Prostate gland (tissue), 2 donors: ENCODE data around the gene LURAP1L. TPM values are rescaled to one million over a fixed set of nuclear protein-coding genes. Genes with fewer than 3 reads are reported as not detected.

Experiments used
- DNase-seq: peaks from one replicate; pipeline ENCODE4 v3.0.0-alpha.2; 2019; ENCODE audit warnings: low spot score
- H3K27ac ChIP-seq, 2 donors: fragments of 200-600 bp; sonication (generic); 2 replicates each; pipeline ENCODE4 v1.5.1; 2017 to 2019
- H3K27me3 ChIP-seq: fragments of 200-600 bp; sonication (generic); replicated peaks from 2 replicates; pipeline ENCODE4 v1.5.1; 2019; ENCODE audit not compliant: insufficient read depth
- H3K36me3 ChIP-seq, 2 donors: fragments of 200-600 bp; sonication (generic); 1 replicate in 1 of 2; 2 replicates in 1 of 2; pipeline versions ENCODE4 v1.5.1 to v1.8.1; 2017 to 2019
- H3K4me1 ChIP-seq: fragments of 200-600 bp; sonication (generic); replicated peaks from 2 replicates; pipeline ENCODE4 v1.5.1; 2019
- H3K4me3 ChIP-seq, 2 donors: fragments of 200-600 bp; sonication (generic); 2 replicates each; pipeline ENCODE4 v1.5.1; 2017 to 2019
- H3K9me3 ChIP-seq: fragments of 200-600 bp; sonication (generic); 2 replicates; pipeline ENCODE4 v1.5.1; 2017
- POLR2A ChIP-seq: fragments of 450-650 bp; IDR thresholded peaks from one replicate; pipeline ENCODE4 v1.6.1; 2016; ENCODE audit warnings: antibody characterized with exemption, mild to moderate bottlenecking
- POLR2AphosphoS5 ChIP-seq: sonication (generic); formaldehyde crosslinking; IDR thresholded peaks from one replicate; pipeline ENCODE4 v1.6.1; 2017; ENCODE audit warnings: antibody characterized with exemption
- WGBS: methylation state at CpG from one replicate; pipeline ENCODE4 v1.1.5; 2018; 5-methylcytosine and 5-hydroxymethylcytosine counted together
- intact Hi-C: fragments of 100-400 bp; cut with DNase I; formaldehyde crosslinking; loops from one replicate; pipeline ENCODE4 v1.14.2; 2022
- total RNA-seq, 2 donors: library from RNA; depleted of rRNA; stranded (reverse); fragments of >200 nt; gene quantifications; one replicate each; pipeline ENCODE4 v1.1.0, GENCODE V29; 2016
- TF ChIP-seq, protein P1 (sequence below), 4 experiments: fragments of 200-600 bp in 2 of 4; fragments of 450-650 bp in 2 of 4; sonication (generic) in 2 of 4; IDR thresholded peaks; 1 replicate in 3 of 4; 2 replicates in 1 of 4; pipeline ENCODE4 v1.5.1; 2016 to 2019; ENCODE audit warnings: antibody characterized with exemption in 4 of 4, mild to moderate bottlenecking in 2 of 4, moderate library complexity in 2 of 4

LURAP1L gene
- total RNA-seq, 2 donors from 2014 or later = 2.7 to 8.8 TPM

DNA sequence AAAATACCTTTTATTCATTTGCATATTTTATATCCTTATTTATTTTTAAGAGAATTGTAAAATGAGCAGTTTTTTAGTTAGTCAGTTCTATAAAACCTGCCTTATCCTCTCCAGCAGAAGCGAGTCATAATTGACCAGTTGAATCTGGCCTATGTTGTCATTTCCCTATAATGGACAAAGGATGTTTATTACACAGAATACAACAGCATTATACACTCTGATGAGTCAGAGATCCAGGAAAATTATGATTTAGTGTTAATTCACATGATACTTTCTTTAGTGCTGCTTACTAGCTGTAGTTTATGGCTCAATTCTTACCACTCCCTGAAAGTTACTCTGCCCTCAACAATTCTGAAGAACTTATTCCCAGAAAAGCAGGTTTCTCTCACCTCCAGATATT is 26.8 kb upstream of the LURAP1L start:
- no peak for DNase-seq
- Histone ChIP-seq H3K27me3 (no peaks in the 10 kb centered on the region), H3K27ac (no peak overlapping the region), H3K4me3 (no peak overlapping the region), H3K9me3 (no peaks in the 10 kb centered on the region), H3K4me1 (no peaks in the 10 kb centered on the region), H3K36me3 (no peaks in the 10 kb centered on the region)
- WGBS = 86% methylated on average over 1 of the region's 1 CpG
- TF ChIP-seq POLR2AphosphoS5 (no peak), POLR2A (no peak)
- TF ChIP-seq, protein P1, sequence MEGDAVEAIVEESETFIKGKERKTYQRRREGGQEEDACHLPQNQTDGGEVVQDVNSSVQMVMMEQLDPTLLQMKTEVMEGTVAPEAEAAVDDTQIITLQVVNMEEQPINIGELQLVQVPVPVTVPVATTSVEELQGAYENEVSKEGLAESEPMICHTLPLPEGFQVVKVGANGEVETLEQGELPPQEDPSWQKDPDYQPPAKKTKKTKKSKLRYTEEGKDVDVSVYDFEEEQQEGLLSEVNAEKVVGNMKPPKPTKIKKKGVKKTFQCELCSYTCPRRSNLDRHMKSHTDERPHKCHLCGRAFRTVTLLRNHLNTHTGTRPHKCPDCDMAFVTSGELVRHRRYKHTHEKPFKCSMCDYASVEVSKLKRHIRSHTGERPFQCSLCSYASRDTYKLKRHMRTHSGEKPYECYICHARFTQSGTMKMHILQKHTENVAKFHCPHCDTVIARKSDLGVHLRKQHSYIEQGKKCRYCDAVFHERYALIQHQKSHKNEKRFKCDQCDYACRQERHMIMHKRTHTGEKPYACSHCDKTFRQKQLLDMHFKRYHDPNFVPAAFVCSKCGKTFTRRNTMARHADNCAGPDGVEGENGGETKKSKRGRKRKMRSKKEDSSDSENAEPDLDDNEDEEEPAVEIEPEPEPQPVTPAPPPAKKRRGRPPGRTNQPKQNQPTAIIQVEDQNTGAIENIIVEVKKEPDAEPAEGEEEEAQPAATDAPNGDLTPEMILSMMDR (IDR thresholded peaks at IDR 0.05) = no peak
- intact Hi-C loops = no loop called here

DNA sequence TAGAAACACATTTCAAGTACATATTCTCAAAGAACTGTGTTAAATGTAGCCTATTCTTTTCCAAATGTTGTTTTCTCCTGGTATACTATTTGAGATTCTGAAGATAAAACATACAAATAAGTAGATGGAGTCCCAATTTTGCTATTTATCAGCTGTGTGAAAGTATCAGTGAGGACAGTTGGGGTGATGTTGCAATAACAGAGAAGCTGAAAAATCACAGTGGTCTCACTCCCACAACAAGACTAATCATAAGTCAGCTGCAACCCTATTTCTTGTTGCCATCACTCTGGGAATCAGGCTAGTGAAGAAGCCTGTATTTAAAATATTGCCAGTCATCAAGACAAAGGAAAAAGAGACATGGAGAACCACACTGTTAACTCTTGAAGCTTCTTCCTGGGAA is 25.9 kb upstream of the LURAP1L start:
- no peaks in the 10 kb centered on the region for H3K4me1 ChIP-seq
- DNase-seq = no peak
- intact Hi-C loops = no loop called here
- no peak overlapping the region for H3K27ac ChIP-seq
- no peaks in the 10 kb centered on the region for H3K36me3 ChIP-seq
- no peaks in the 10 kb centered on the region for H3K27me3 ChIP-seq
- H3K9me3 ChIP-seq = no peaks in the 10 kb centered on the region
- TF ChIP-seq POLR2AphosphoS5 (no peak), POLR2A (no peak)
- TF ChIP-seq, protein P1 (IDR thresholded peaks at IDR 0.05) = no peak
- no peak overlapping the region for H3K4me3 ChIP-seq

DNA sequence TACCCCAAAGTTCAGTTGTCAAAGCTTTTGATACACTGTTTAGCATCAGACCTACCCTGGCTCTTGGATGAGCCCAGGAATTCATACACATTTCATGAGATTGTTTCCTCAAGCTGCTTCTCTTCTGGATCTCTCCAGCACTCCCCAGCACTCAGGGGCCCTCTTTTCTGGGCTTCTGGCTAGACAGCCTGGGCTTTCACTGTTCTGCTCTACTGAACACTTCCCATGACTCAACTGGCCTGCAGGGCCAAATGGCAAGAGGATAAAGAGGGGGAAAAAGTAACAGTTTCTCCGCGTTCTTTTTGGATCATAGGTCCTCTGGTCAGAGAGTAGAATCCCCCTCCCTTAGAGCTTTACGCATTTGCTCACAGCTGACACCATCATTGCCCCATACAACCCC is 20.9 kb upstream of the LURAP1L start:
- H3K4me3 ChIP-seq = no peak overlapping the region
- H3K36me3 ChIP-seq = no peaks in the 10 kb centered on the region
- TF ChIP-seq, protein P1 (IDR thresholded peaks at IDR 0.05) = no peak
- TF ChIP-seq POLR2AphosphoS5 (no peak), POLR2A (no peak)
- no peaks in the 10 kb centered on the region for H3K4me1 ChIP-seq
- 85% methylated on average over 3 of the region's 3 CpGs for WGBS
- no peaks in the 10 kb centered on the region for H3K9me3 ChIP-seq
- no peaks in the 10 kb centered on the region for H3K27me3 ChIP-seq
- intact Hi-C loops = no loop called here
- no peak for DNase-seq
- no peak overlapping the region for H3K27ac ChIP-seq

DNA sequence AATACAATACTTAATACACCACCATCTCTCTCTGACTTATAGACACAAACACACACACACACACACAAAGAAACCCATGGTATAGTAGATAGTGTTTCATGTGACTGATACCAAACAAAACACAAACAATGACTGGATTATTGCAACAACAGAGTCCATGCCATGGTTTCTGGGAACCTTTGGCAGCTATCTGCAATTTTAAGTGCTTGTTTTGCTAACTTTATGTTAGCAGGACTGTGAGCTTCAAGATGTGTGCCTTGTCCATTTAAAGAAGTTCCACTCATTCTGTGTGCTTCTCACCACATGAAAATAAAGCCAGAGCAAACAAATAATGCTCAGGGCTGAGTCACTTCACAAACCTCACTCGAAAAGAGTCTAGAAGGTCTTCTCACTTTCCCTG is 15.1 kb upstream of the LURAP1L start:
- no peak overlapping the region for H3K4me3 ChIP-seq
- H3K36me3 ChIP-seq = no peaks in the 10 kb centered on the region
- no peak for DNase-seq
- H3K27me3 ChIP-seq = no peaks in the 10 kb centered on the region
- H3K4me1 ChIP-seq = no peaks in the 10 kb centered on the region
- intact Hi-C loops = no loop called here
- H3K27ac ChIP-seq = no peak overlapping the region
- 36% methylated on average over 1 of the region's 1 CpG for WGBS
- no peaks in the 10 kb centered on the region for H3K9me3 ChIP-seq
- TF ChIP-seq, protein P1 (IDR thresholded peaks at IDR 0.05) = no peak
- TF ChIP-seq POLR2AphosphoS5 (no peak), POLR2A (no peak)

DNA sequence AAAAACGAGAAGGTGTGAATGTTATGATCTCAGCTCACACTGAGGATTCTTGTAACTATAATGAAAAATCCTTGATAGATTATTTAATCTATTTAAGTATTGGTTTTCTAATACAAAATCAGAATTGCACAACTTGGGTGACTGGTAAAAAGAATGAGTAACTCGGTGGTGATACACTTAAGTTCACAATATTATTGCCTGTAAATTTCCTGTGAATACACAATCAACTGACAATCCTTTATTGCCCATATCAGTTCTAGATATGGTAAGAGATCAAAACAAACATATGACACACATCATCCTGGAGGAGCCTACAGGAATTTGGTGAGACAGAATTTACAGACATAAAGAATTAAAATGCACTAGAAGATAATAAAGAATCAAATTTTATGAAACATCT is 14.1 kb upstream of the LURAP1L start:
- WGBS = 22% methylated on average over 2 of the region's 2 CpGs
- H3K27ac ChIP-seq = no peak overlapping the region
- H3K36me3 ChIP-seq = no peaks in the 10 kb centered on the region
- DNase-seq = no peak
- H3K4me1 ChIP-seq = no peaks in the 10 kb centered on the region
- intact Hi-C loops = no loop called here
- no peaks in the 10 kb centered on the region for H3K27me3 ChIP-seq
- H3K4me3 ChIP-seq = no peak overlapping the region
- no peaks in the 10 kb centered on the region for H3K9me3 ChIP-seq
- TF ChIP-seq POLR2AphosphoS5 (no peak), POLR2A (no peak)
- TF ChIP-seq, protein P1 (IDR thresholded peaks at IDR 0.05) = no peak
